ENCODE data around the gene MPZL1.

MPZL1 gene

GRCh38 chr1:167749741-167750140 lies 28.0 kb downstream of the MPZL1 start:
- no peak for DNase-seq (ENCODE audit: low read depth, low spot score)

GRCh38 chr1:167750641-167751040 lies 28.9 kb downstream of the MPZL1 start:
- DNase-seq (ENCODE audit: low read depth, low spot score): no peak

- no peak for DNase-seq (ENCODE audit: low read depth, low spot score)
These were observed 29.9 kb downstream of the MPZL1 start for GRCh38 chr1:167751676-167752075.

GRCh38 chr1:167752219-167752985 lies 30.6 kb downstream of the MPZL1 start:
- DNase-seq (ENCODE audit: low read depth, low spot score): no peak

GRCh38 chr1:167755654-167756053 lies 33.9 kb downstream of the MPZL1 start:
- DNase-seq (ENCODE audit: low read depth, low spot score): no peak

- DNase-seq (ENCODE audit: low read depth, low spot score): no peak
These were observed 35.1 kb downstream of the MPZL1 start for GRCh38 chr1:167756730-167757405.

- no peak for DNase-seq (ENCODE audit: low read depth, low spot score)
These were observed 35.9 kb downstream of the MPZL1 start for GRCh38 chr1:167757433-167758309.

- no peak for DNase-seq (ENCODE audit: low read depth, low spot score)
These were observed 39.6 kb downstream of the MPZL1 start for GRCh38 chr1:167761400-167761799.

GRCh38 chr1:167762061-167762746 lies 40.4 kb downstream of the MPZL1 start:
- DNase-seq (ENCODE audit: low read depth, low spot score): no peak

- DNase-seq (ENCODE audit: low read depth, low spot score): no peak
These were observed 41.9 kb downstream of the MPZL1 start for GRCh38 chr1:167763525-167764220.

- DNase-seq (ENCODE audit: low read depth, low spot score): no peak
These were observed 42.9 kb downstream of the MPZL1 start for GRCh38 chr1:167764458-167765330.

GRCh38 chr1:167765496-167765895 lies 43.7 kb downstream of the MPZL1 start:
- DNase-seq (ENCODE audit: low read depth, low spot score): no peak

- DNase-seq (ENCODE audit: low read depth, low spot score): no peak
These were observed 44.8 kb downstream of the MPZL1 start for GRCh38 chr1:167766538-167766937.

GRCh38 chr1:167767761-167768160 lies 46.0 kb downstream of the MPZL1 start:
- no peak for DNase-seq (ENCODE audit: low read depth, low spot score)

- no peak for DNase-seq (ENCODE audit: low read depth, low spot score)
These were observed 48.3 kb downstream of the MPZL1 start for GRCh38 chr1:167770127-167770526.

- no peak for DNase-seq (ENCODE audit: low read depth, low spot score)
These were observed 50.7 kb downstream of the MPZL1 start for GRCh38 chr1:167772436-167772835.

GRCh38 chr1:167773516-167773915 lies 51.7 kb downstream of the MPZL1 start:
- DNase-seq (ENCODE audit: low read depth, low spot score): no peak

- DNase-seq (ENCODE audit: low read depth, low spot score): no peak
These were observed 52.9 kb downstream of the MPZL1 start for GRCh38 chr1:167774710-167775109.

GRCh38 chr1:167775178-167775577 lies 53.4 kb downstream of the MPZL1 start:
- no peak for DNase-seq (ENCODE audit: low read depth, low spot score)

- DNase-seq (ENCODE audit: low read depth, low spot score): no peak
These were observed 54.4 kb downstream of the MPZL1 start for GRCh38 chr1:167776151-167776550.

All from activated CD4-positive, CD25-positive, alpha-beta regulatory T cell treated with anti-CD3 and anti-CD28 coated beads, Interleukin-2, amount 50 U/mL, for 16 hours (primary cell).